ENCODE measurements around the gene S100B. TPM values are rescaled to one million over a fixed set of nuclear protein-coding genes. Genes with fewer than 3 reads are reported as not detected.

Gene S100B
- total and polyA plus RNA-seq, 2 of the 13 experiments (the other 11 are each of a cell fraction or from before 2014, with no cell fraction given) = not detected

- TF ChIP-seq, protein P1, sequence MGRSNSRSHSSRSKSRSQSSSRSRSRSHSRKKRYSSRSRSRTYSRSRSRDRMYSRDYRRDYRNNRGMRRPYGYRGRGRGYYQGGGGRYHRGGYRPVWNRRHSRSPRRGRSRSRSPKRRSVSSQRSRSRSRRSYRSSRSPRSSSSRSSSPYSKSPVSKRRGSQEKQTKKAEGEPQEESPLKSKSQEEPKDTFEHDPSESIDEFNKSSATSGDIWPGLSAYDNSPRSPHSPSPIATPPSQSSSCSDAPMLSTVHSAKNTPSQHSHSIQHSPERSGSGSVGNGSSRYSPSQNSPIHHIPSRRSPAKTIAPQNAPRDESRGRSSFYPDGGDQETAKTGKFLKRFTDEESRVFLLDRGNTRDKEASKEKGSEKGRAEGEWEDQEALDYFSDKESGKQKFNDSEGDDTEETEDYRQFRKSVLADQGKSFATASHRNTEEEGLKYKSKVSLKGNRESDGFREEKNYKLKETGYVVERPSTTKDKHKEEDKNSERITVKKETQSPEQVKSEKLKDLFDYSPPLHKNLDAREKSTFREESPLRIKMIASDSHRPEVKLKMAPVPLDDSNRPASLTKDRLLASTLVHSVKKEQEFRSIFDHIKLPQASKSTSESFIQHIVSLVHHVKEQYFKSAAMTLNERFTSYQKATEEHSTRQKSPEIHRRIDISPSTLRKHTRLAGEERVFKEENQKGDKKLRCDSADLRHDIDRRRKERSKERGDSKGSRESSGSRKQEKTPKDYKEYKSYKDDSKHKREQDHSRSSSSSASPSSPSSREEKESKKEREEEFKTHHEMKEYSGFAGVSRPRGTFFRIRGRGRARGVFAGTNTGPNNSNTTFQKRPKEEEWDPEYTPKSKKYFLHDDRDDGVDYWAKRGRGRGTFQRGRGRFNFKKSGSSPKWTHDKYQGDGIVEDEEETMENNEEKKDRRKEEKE (IDR thresholded peaks at IDR 0.05) = no peak
- TF ChIP-seq ZNF7 (CRISPR knock-in tag; IDR thresholded peaks at IDR 0.05) = no peak
- no peak for TF ChIP-seq RFXAP (CRISPR knock-in tag; IDR thresholded peaks at IDR 0.05; ENCODE audit: borderline replicate concordance)
- TF ChIP-seq ZFAT (CRISPR knock-in tag; conservative IDR thresholded peaks at IDR 0.05) = no peak
- TF ChIP-seq RBAK (CRISPR knock-in tag; IDR thresholded peaks at IDR 0.05) = no peak
- TF ChIP-seq ASH2L (IDR thresholded peaks at IDR 0.05; ENCODE audit: insufficient read length, low read depth, low read length) = no peak
- no peak for TF ChIP-seq ZNF781 (CRISPR knock-in tag; IDR thresholded peaks at IDR 0.05; ENCODE audit: borderline replicate concordance, not compliant biosample characterization)
- no peak for TF ChIP-seq SMAD3 (CRISPR knock-in tag; IDR thresholded peaks at IDR 0.05)
- TF ChIP-seq PCBP1 (IDR thresholded peaks at IDR 0.05; ENCODE audit: borderline replicate concordance, low read depth, low read length) = no peak
- no peak for TF ChIP-seq CBX5 (CRISPR knock-in tag; IDR thresholded peaks at IDR 0.05; ENCODE audit: borderline replicate concordance)
- TF ChIP-seq, protein P2, sequence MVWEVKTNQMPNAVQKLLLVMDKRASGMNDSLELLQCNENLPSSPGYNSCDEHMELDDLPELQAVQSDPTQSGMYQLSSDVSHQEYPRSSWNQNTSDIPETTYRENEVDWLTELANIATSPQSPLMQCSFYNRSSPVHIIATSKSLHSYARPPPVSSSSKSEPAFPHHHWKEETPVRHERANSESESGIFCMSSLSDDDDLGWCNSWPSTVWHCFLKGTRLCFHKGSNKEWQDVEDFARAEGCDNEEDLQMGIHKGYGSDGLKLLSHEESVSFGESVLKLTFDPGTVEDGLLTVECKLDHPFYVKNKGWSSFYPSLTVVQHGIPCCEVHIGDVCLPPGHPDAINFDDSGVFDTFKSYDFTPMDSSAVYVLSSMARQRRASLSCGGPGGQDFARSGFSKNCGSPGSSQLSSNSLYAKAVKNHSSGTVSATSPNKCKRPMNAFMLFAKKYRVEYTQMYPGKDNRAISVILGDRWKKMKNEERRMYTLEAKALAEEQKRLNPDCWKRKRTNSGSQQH (CRISPR knock-in tag; IDR thresholded peaks at IDR 0.05; ENCODE audit: low read depth) = no peak
- TF ChIP-seq ZNF143 (CRISPR knock-in tag; IDR thresholded peaks at IDR 0.05) = no peak
- no peak for TF ChIP-seq ZNF577 (CRISPR knock-in tag; IDR thresholded peaks at IDR 0.05; ENCODE audit: borderline replicate concordance, low read depth)
- no peak for TF ChIP-seq ZBTB42 (CRISPR knock-in tag; IDR thresholded peaks at IDR 0.05)
- peak in 1 of 2 experiments; percentile 85; a peak in 2 of 4 replicates for TF ChIP-seq ATF4 (CRISPR knock-in tag; IDR thresholded peaks at IDR 0.05)
- no peak for TF ChIP-seq ZNF510 (CRISPR knock-in tag; IDR thresholded peaks at IDR 0.05; ENCODE audit: low read depth)
- no peak for TF ChIP-seq ZNF441 (CRISPR knock-in tag; IDR thresholded peaks at IDR 0.05; ENCODE audit: borderline replicate concordance)
- no peak for TF ChIP-seq PATZ1 (CRISPR knock-in tag; IDR thresholded peaks at IDR 0.05)
- TF ChIP-seq, protein P3, sequence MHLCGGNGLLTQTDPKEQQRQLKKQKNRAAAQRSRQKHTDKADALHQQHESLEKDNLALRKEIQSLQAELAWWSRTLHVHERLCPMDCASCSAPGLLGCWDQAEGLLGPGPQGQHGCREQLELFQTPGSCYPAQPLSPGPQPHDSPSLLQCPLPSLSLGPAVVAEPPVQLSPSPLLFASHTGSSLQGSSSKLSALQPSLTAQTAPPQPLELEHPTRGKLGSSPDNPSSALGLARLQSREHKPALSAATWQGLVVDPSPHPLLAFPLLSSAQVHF (CRISPR knock-in tag; IDR thresholded peaks at IDR 0.05) = no peak
- TF ChIP-seq ZFP91 (CRISPR knock-in tag; IDR thresholded peaks at IDR 0.05; ENCODE audit: borderline replicate concordance) = no peak
Observed at GRCh38 chr21:46626975-46627501, 22.2 kb upstream of the S100B start (continued).

All from HepG2 (cell line).